Measurements from ENCODE around the gene SNX25.

The SNX25 gene

DNA sequence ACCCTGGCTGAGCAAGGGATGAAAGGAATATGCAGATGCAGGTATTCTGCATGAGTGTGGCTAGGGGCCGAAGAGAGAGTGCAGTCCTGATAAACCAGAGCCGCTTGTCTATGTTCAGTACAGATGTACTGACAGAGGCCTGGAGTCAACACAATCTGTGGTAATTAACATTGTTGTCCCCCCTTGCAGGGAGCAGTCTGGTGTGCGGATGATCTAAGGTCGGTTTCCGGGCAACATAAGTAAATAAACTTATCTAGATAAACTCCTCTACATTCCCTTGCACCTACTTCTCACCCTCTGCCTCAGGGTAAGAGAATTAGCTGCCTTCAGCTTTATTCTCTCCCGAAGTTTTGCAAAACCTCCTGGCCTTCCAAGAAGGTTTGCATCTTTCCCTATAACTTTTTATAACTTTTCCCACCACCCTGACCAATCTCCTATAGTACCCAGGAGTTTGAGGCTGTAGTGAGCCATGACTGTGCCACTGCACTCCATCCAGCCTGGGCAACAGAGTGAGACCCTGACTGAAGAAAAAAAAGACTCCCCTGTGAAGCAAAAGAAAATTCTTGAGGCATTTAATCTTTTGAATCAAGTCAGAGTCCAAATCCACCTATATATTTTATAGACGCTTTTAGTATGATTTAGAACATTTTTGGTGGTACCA, 26.6 kb downstream of the SNX25 start:
- no peaks in the 10 kb centered on the region for H3K9me2 ChIP-seq (replicated peaks; ENCODE audit: control insufficient read depth, low read length)
- H3K4me2 ChIP-seq (ENCODE audit: low read length), result no peak overlapping the region
- H3K4me3 ChIP-seq (ENCODE audit: low read length), result no peak overlapping the region
- no peaks in the 10 kb centered on the region for H3K27me3 ChIP-seq (ENCODE audit: control insufficient read depth, low read length)
- H3K4me1 ChIP-seq (ENCODE audit: control insufficient read depth, low read length), result no peaks in the 10 kb centered on the region
- H3K9me3 ChIP-seq (ENCODE audit: control insufficient read depth, insufficient read depth, low read length), result no peaks in the 10 kb centered on the region
- no peak overlapping the region for H3K27ac ChIP-seq (ENCODE audit: low read depth, low read length)
- TF ChIP-seq, protein P1, sequence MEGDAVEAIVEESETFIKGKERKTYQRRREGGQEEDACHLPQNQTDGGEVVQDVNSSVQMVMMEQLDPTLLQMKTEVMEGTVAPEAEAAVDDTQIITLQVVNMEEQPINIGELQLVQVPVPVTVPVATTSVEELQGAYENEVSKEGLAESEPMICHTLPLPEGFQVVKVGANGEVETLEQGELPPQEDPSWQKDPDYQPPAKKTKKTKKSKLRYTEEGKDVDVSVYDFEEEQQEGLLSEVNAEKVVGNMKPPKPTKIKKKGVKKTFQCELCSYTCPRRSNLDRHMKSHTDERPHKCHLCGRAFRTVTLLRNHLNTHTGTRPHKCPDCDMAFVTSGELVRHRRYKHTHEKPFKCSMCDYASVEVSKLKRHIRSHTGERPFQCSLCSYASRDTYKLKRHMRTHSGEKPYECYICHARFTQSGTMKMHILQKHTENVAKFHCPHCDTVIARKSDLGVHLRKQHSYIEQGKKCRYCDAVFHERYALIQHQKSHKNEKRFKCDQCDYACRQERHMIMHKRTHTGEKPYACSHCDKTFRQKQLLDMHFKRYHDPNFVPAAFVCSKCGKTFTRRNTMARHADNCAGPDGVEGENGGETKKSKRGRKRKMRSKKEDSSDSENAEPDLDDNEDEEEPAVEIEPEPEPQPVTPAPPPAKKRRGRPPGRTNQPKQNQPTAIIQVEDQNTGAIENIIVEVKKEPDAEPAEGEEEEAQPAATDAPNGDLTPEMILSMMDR (IDR thresholded peaks at IDR 0.05; ENCODE audit: low read depth, low read length, poor library complexity, severe bottlenecking), result no peak
- TF ChIP-seq EZH2phosphoT487 (IDR thresholded peaks at IDR 0.05; ENCODE audit: borderline replicate concordance, low read length), result no peak
- 0 out of 2 replicates have a peak, but pooled peaks cover 5% of the 10 kb centered on the region for H3F3A ChIP-seq (ENCODE audit: control insufficient read depth, insufficient read depth)
- H4K20me1 ChIP-seq (ENCODE audit: control insufficient read depth, insufficient read depth, low read depth, low read length), result peaks cover 15% of the 10 kb centered on the region; the same call in 1 of the 2 replicates
- peaks cover 19% of the 10 kb centered on the region for H3K36me3 ChIP-seq (ENCODE audit: control insufficient read depth, low read length)
- peaks cover 77% of the 10 kb centered on the region for H3K79me2 ChIP-seq (ENCODE audit: control insufficient read depth, low read length)

DNA sequence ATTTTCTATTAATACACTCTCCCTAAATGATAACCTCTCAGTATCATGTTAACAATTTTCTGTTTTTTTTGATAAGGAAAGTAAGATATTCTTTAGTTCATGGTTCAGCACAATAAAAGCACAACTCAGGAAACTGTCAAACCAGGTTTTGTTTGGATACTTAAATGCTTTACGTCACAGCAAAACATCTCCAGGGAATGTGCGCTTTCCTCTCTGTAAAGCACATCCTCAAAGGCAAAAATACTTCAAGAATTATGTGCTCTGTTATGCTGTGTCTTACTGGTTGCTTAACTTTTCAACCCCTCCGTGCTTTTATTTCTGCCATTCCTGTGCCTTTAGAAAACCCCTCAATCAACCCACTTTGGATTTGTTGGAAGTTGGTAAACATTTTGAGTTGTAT, 27.8 kb downstream of the SNX25 start:
- H3F3A ChIP-seq (ENCODE audit: control insufficient read depth, insufficient read depth), result 0 out of 2 replicates have a peak, but pooled peaks cover 5% of the 10 kb centered on the region
- H3K9me3 ChIP-seq (ENCODE audit: control insufficient read depth, insufficient read depth, low read length), result no peaks in the 10 kb centered on the region
- H3K27ac ChIP-seq (ENCODE audit: low read depth, low read length), result no peak overlapping the region
- H4K20me1 ChIP-seq (ENCODE audit: control insufficient read depth, insufficient read depth, low read depth, low read length), result peaks cover 10% of the 10 kb centered on the region; the same call in 1 of the 2 replicates
- H3K36me3 ChIP-seq (ENCODE audit: control insufficient read depth, low read length), result peaks cover 19% of the 10 kb centered on the region
- H3K4me1 ChIP-seq (ENCODE audit: control insufficient read depth, low read length), result no peaks in the 10 kb centered on the region
- no peaks in the 10 kb centered on the region for H3K27me3 ChIP-seq (ENCODE audit: control insufficient read depth, low read length)
- no peak for TF ChIP-seq EZH2phosphoT487 (IDR thresholded peaks at IDR 0.05; ENCODE audit: borderline replicate concordance, low read length)
- TF ChIP-seq, protein P1 (IDR thresholded peaks at IDR 0.05; ENCODE audit: low read depth, low read length, poor library complexity, severe bottlenecking), result no peak
- H3K4me3 ChIP-seq (ENCODE audit: low read length), result no peak overlapping the region
- H3K79me2 ChIP-seq (ENCODE audit: control insufficient read depth, low read length), result peaks cover 74% of the 10 kb centered on the region
- H3K4me2 ChIP-seq (ENCODE audit: low read length), result no peak overlapping the region
- H3K9me2 ChIP-seq (replicated peaks; ENCODE audit: control insufficient read depth, low read length), result no peaks in the 10 kb centered on the region

DNA sequence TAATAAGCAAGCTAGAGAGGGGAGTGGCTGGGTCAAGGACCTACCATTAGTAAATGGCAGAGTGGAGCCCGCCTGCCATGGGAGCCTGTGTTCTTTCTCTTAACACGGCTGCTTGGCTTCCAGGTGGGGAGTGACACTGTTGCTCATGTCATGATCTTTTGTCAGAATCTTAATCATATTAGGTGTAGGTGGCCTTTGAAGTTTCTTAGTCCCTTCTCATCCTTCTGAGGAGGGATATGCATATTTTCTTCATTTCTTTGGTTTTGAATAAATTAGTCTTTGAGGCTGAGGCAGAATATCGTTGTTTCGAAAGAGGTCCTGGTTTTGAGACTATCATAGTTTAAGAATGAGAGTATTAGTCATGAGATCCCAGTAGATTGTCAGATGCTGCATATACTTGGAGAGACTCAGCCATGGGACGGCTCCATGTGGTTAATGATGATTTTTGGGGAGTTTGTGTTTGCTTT, 28.9 kb downstream of the SNX25 start:
- no peaks in the 10 kb centered on the region for H3K9me2 ChIP-seq (replicated peaks; ENCODE audit: control insufficient read depth, low read length)
- H3K27me3 ChIP-seq (ENCODE audit: control insufficient read depth, low read length), result no peaks in the 10 kb centered on the region
- peaks cover 8% of the 10 kb centered on the region; the same call in 1 of the 2 replicates for H4K20me1 ChIP-seq (ENCODE audit: control insufficient read depth, insufficient read depth, low read depth, low read length)
- TF ChIP-seq, protein P1 (IDR thresholded peaks at IDR 0.05; ENCODE audit: low read depth, low read length, poor library complexity, severe bottlenecking), result no peak
- no peak for TF ChIP-seq EZH2phosphoT487 (IDR thresholded peaks at IDR 0.05; ENCODE audit: borderline replicate concordance, low read length)
- H3K4me2 ChIP-seq (ENCODE audit: low read length), result no peak overlapping the region
- no peak overlapping the region for H3K27ac ChIP-seq (ENCODE audit: low read depth, low read length)
- H3F3A ChIP-seq (ENCODE audit: control insufficient read depth, insufficient read depth), result 0 out of 2 replicates have a peak, but pooled peaks cover 4% of the 10 kb centered on the region
- no peak overlapping the region for H3K4me3 ChIP-seq (ENCODE audit: low read length)
- H3K9me3 ChIP-seq (ENCODE audit: control insufficient read depth, insufficient read depth, low read length), result no peaks in the 10 kb centered on the region
- no peaks in the 10 kb centered on the region for H3K4me1 ChIP-seq (ENCODE audit: control insufficient read depth, low read length)
- H3K36me3 ChIP-seq (ENCODE audit: control insufficient read depth, low read length), result peaks cover 19% of the 10 kb centered on the region
- H3K79me2 ChIP-seq (ENCODE audit: control insufficient read depth, low read length), result peaks cover 74% of the 10 kb centered on the region
